ENCODE results near the gene EPSTI1.

Gene EPSTI1

GRCh38 chr13:42905579-42905978, 86.5 kb downstream of the EPSTI1 start:
- no peaks in the 10 kb centered on the region for H3K9me3 ChIP-seq
- DNase-seq, result no peak
- no peaks in the 10 kb centered on the region for H3K4me1 ChIP-seq
- TF ChIP-seq CTCF (IDR thresholded peaks at IDR 0.05; ENCODE audit: low read depth, low read length), result no peak
- H3K27me3 ChIP-seq, result no peaks in the 10 kb centered on the region
- no peak overlapping the region for H3K4me3 ChIP-seq (ENCODE audit: low read depth, low read length)
- no peaks in the 10 kb centered on the region for H3K36me3 ChIP-seq

- peaks cover 5% of the 10 kb centered on the region; the same call in 1 of the 2 replicates for H3K4me1 ChIP-seq
- no peak for DNase-seq
- H3K36me3 ChIP-seq, result no peaks in the 10 kb centered on the region
- no peak overlapping the region for H3K4me3 ChIP-seq (ENCODE audit: low read depth, low read length)
- TF ChIP-seq CTCF (IDR thresholded peaks at IDR 0.05; ENCODE audit: low read depth, low read length), result no peak
- no peaks in the 10 kb centered on the region for H3K27me3 ChIP-seq
- no peaks in the 10 kb centered on the region for H3K9me3 ChIP-seq
These were observed 92.8 kb downstream of the EPSTI1 start for GRCh38 chr13:42899266-42899665.

GRCh38 chr13:42895776-42896175, 96.3 kb downstream of the EPSTI1 start:
- Histone ChIP-seq H3K36me3 (no peaks in the 10 kb centered on the region), H3K27me3 (no peaks in the 10 kb centered on the region), H3K9me3 (no peaks in the 10 kb centered on the region), H3K4me3 (ENCODE audit: low read depth, low read length) (no peak overlapping the region), H3K4me1 (peaks cover 12% of the 10 kb centered on the region; the same call in 1 of the 2 replicates)
- DNase-seq, result no peak
- TF ChIP-seq CTCF (IDR thresholded peaks at IDR 0.05; ENCODE audit: low read depth, low read length), result no peak

- no peak for TF ChIP-seq CTCF (IDR thresholded peaks at IDR 0.05; ENCODE audit: low read depth, low read length)
These were observed 97.2 kb downstream of the EPSTI1 start for GRCh38 chr13:42894765-42895243.

GRCh38 chr13:42893214-42893671, 98.8 kb downstream of the EPSTI1 start:
- Histone ChIP-seq H3K4me3 (ENCODE audit: low read depth, low read length) (no peak overlapping the region), H3K9me3 (no peaks in the 10 kb centered on the region), H3K36me3 (no peaks in the 10 kb centered on the region), H3K27me3 (no peaks in the 10 kb centered on the region), H3K4me1 (peaks cover 12% of the 10 kb centered on the region; the same call in 1 of the 2 replicates)
- no peak for DNase-seq
- no peak for TF ChIP-seq CTCF (IDR thresholded peaks at IDR 0.05; ENCODE audit: low read depth, low read length)

More at GRCh38 chr13:42894765-42895243, 97.2 kb downstream of the EPSTI1 start:
- Histone ChIP-seq H3K27me3 (no peaks in the 10 kb centered on the region), H3K36me3 (no peaks in the 10 kb centered on the region), H3K4me1 (peaks cover 12% of the 10 kb centered on the region; the same call in 1 of the 2 replicates), H3K4me3 (ENCODE audit: low read depth, low read length) (0 out of 2 replicates have a peak overlapping the region, but pooled peaks have one; percentile 5), H3K9me3 (no peaks in the 10 kb centered on the region)
- no peak for DNase-seq

- H3K9me3 ChIP-seq, result no peaks in the 10 kb centered on the region
- no peak for DNase-seq
- H3K4me3 ChIP-seq (ENCODE audit: low read depth, low read length), result no peak overlapping the region
- H3K36me3 ChIP-seq, result no peaks in the 10 kb centered on the region
- H3K27me3 ChIP-seq, result no peaks in the 10 kb centered on the region
- TF ChIP-seq CTCF (IDR thresholded peaks at IDR 0.05; ENCODE audit: low read depth, low read length), result no peak
- H3K4me1 ChIP-seq, result peaks cover 12% of the 10 kb centered on the region; the same call in 1 of the 2 replicates
These were observed 99.3 kb downstream of the EPSTI1 start for GRCh38 chr13:42892760-42893159.
